Testis (tissue), 2 donors: ENCODE data around the gene NKX1-2.

Experiments used
- CTCF ChIP-seq, 3 experiments: fragments of 450-650 bp in 2 of 3; fragments of 200-600 bp in 1 of 3; sonication (generic) in 1 of 3; IDR thresholded peaks; one replicate each; pipeline ENCODE4 v1.5.1; 2016 to 2019; ENCODE audit warnings: antibody characterized with exemption in 3 of 3, mild to moderate bottlenecking in 2 of 3, moderate library complexity in 1 of 3
- POLR2A ChIP-seq: fragments of 450-650 bp; IDR thresholded peaks from one replicate; pipeline ENCODE4 v1.6.1; 2017; ENCODE audit warnings: antibody characterized with exemption, mild to moderate bottlenecking, moderate library complexity

- no peak for TF ChIP-seq CTCF (IDR thresholded peaks at IDR 0.05)
- TF ChIP-seq POLR2A: no peak
These were observed 10.3 kb upstream of the NKX1-2 start for GRCh38 chr10:124460144-124460543.
